GM18505 (cell line): Measurements from ENCODE around the gene TCEAL1.
A peak's percentile ranks its signal among the peaks of the same experiment; 100 is the strongest.
"Not testable (repeated sequence)": the region's sequence is repeated elsewhere in the genome, so short reads cannot be mapped to it uniquely, and the experiment has no call there.

Source experiments
- ATAC-seq: cut with Tn5 transposase; IDR thresholded peaks from one replicate; pipeline ENCODE4 v1.9.1; 2021; ENCODE audit not compliant: unreplicated experiment
- POLR2A ChIP-seq: IDR thresholded peaks from 4 replicates; pipeline ENCODE4 v1.6.1; 2011; ENCODE audit warnings: borderline replicate concordance; ENCODE audit not compliant: insufficient read depth, insufficient read length; ENCODE audit errors: extremely low read depth

The TCEAL1 gene

GRCh38 chrX:103615781-103616371, 12.9 kb upstream of the TCEAL1 start:
- ATAC-seq, result no peak
- TF ChIP-seq POLR2A, result no peak

- TF ChIP-seq POLR2A, result no peak
- ATAC-seq, result no peak
Measured at GRCh38 chrX:103616676-103617186, 12.0 kb upstream of the TCEAL1 start.

GRCh38 chrX:103624111-103624510, 4.7 kb upstream of the TCEAL1 start:
- ATAC-seq, result no peak
- no peak for TF ChIP-seq POLR2A

- TF ChIP-seq POLR2A, result no peak
- ATAC-seq, result no peak
Measured at GRCh38 chrX:103626855-103627254, 1.9 kb upstream of the TCEAL1 start.

GRCh38 chrX:103629318-103630170, 769 bp downstream of the TCEAL1 start:
- peak; percentile 38 for TF ChIP-seq POLR2A

GRCh38 chrX:103630171-103630511, 1.4 kb downstream of the TCEAL1 start:
- no peak for TF ChIP-seq POLR2A
- ATAC-seq, result no peak

More at GRCh38 chrX:103629318-103630170, 769 bp downstream of the TCEAL1 start:
- ATAC-seq, result peak; percentile 35

- TF ChIP-seq POLR2A, result no peak
- ATAC-seq, result no peak
Measured at GRCh38 chrX:103631145-103631544, 2.4 kb downstream of the TCEAL1 start.

- no peak for ATAC-seq
- TF ChIP-seq POLR2A, result no peak
Measured at GRCh38 chrX:103635436-103635835, 6.7 kb downstream of the TCEAL1 start.

GRCh38 chrX:103637604-103638338, 9.0 kb downstream of the TCEAL1 start:
- no peak for ATAC-seq
- no peak for TF ChIP-seq POLR2A

GRCh38 chrX:103638479-103639346, 9.9 kb downstream of the TCEAL1 start:
- ATAC-seq, result not testable (repeated sequence)

- no peak for TF ChIP-seq POLR2A
- no peak for ATAC-seq
Measured at GRCh38 chrX:103640401-103641155, 11.8 kb downstream of the TCEAL1 start.

GRCh38 chrX:103644125-103644524, 15.3 kb downstream of the TCEAL1 start:
- no peak for TF ChIP-seq POLR2A
- no peak for ATAC-seq
